Vagina (tissue), 2 donors: Measurements from ENCODE around the gene PRF1.

Experiments used
- POLR2A ChIP-seq, 2 donors: fragments of 450-650 bp; IDR thresholded peaks; one replicate each; pipeline ENCODE4 v1.6.1; 2017; ENCODE audit warnings: antibody characterized with exemption in 2 of 2, mild to moderate bottlenecking in 2 of 2, moderate library complexity in 2 of 2
- POLR2AphosphoS5 ChIP-seq, 2 donors: sonication (generic); formaldehyde crosslinking; IDR thresholded peaks; one replicate each; pipeline ENCODE4 v1.9.0; 2017; ENCODE audit warnings: antibody characterized with exemption in 2 of 2, mild to moderate bottlenecking in 2 of 2, low read depth in 1 of 2; ENCODE audit not compliant: insufficient read depth in 1 of 2
- TF ChIP-seq, protein P1 (sequence below), 3 experiments: fragments of 450-650 bp in 2 of 3; fragments of 200-600 bp in 1 of 3; sonication (generic) in 1 of 3; IDR thresholded peaks; one replicate each; pipeline ENCODE4 v1.5.1; 2017 to 2019; ENCODE audit warnings: antibody characterized with exemption in 3 of 3, mild to moderate bottlenecking in 2 of 3, moderate library complexity in 2 of 3

DNA sequence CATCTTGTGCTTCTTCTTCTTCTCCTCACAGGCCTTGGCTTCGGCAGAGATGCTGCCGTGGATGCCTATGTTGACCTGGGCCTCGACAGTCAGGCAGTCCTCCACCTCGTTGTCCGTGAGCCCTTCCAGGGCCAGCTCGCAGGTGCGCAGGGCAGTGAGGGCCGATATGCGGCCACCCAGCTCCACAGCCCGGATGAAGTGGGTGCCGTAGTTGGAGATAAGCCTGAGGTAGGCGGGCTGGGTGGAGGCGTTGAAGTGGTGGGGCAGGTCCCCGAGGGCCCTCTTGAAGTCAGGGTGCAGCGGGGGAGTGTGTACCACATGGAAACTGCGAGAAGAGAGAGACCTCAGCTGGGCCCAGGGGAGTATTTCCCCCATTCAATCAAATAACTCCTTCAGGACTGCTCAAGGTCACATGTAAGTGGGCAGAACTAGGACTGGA is 3.7 kb downstream of the PRF1 start:
- TF ChIP-seq, protein P1, sequence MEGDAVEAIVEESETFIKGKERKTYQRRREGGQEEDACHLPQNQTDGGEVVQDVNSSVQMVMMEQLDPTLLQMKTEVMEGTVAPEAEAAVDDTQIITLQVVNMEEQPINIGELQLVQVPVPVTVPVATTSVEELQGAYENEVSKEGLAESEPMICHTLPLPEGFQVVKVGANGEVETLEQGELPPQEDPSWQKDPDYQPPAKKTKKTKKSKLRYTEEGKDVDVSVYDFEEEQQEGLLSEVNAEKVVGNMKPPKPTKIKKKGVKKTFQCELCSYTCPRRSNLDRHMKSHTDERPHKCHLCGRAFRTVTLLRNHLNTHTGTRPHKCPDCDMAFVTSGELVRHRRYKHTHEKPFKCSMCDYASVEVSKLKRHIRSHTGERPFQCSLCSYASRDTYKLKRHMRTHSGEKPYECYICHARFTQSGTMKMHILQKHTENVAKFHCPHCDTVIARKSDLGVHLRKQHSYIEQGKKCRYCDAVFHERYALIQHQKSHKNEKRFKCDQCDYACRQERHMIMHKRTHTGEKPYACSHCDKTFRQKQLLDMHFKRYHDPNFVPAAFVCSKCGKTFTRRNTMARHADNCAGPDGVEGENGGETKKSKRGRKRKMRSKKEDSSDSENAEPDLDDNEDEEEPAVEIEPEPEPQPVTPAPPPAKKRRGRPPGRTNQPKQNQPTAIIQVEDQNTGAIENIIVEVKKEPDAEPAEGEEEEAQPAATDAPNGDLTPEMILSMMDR (IDR thresholded peaks at IDR 0.05): no peak
- TF ChIP-seq POLR2AphosphoS5 (IDR thresholded peaks at IDR 0.05; ENCODE audit: insufficient read depth in 1 of 2, low read depth in 1 of 2): no peak
- TF ChIP-seq POLR2A (IDR thresholded peaks at IDR 0.05): no peak
